Sigmoid colon (tissue), 7 donors: ENCODE results near the gene ETS1. TPM values are rescaled to one million over a fixed set of nuclear protein-coding genes. Genes with fewer than 3 reads are reported as not detected.
A peak's percentile ranks its signal among the peaks of the same experiment; 100 is the strongest.

Experiments
- DNase-seq: peaks from one replicate; pipeline ENCODE4 v3.0.0-alpha.2; 2019
- H3K27ac ChIP-seq, 4 donors: fragments of 200-600 bp; sonication (generic); one replicate each; pipeline ENCODE4 v1.5.1; 2016 to 2019; ENCODE audit warnings: mild to moderate bottlenecking in 1 of 4
- H3K27me3 ChIP-seq, 3 donors: fragments of 200-600 bp; sonication (generic); one replicate each; pipeline ENCODE4 v1.5.1; 2019; ENCODE audit warnings: mild to moderate bottlenecking in 1 of 3
- H3K36me3 ChIP-seq, 4 donors: fragments of 200-600 bp; sonication (generic); one replicate each; pipeline ENCODE4 v1.5.1; 2016 to 2019
- H3K4me1 ChIP-seq, 4 donors: fragments of 200-600 bp; sonication (generic); one replicate each; pipeline ENCODE4 v1.5.1; 2017 to 2019
- H3K4me3 ChIP-seq, 4 donors: fragments of 200-600 bp; sonication (generic); one replicate each; pipeline ENCODE4 v1.5.1; 2017 to 2019; ENCODE audit warnings: mild to moderate bottlenecking in 2 of 4, moderate library complexity in 1 of 4
- H3K9me3 ChIP-seq, 4 donors: fragments of 200-600 bp in 3 of 4; sonication (generic) in 3 of 4; one replicate each; pipeline versions ENCODE4 v1.5.1 to v1.6.1; 2013 to 2019
- CTCF ChIP-seq, 4 experiments: fragments of 450-650 bp in 3 of 4; fragments of 200-600 bp in 1 of 4; IDR thresholded peaks; one replicate each; pipeline ENCODE4 v1.5.1; 2016 to 2019; ENCODE audit warnings: antibody characterized with exemption in 4 of 4, mild to moderate bottlenecking in 3 of 4, moderate library complexity in 2 of 4
- EP300 ChIP-seq, 4 donors: sonication (generic); formaldehyde crosslinking; IDR thresholded peaks; one replicate each; pipeline ENCODE4 v1.6.1; 2017; ENCODE audit warnings: antibody characterized with exemption in 4 of 4
- POLR2A ChIP-seq, 2 donors: fragments of 450-650 bp; IDR thresholded peaks; one replicate each; pipeline ENCODE4 v1.6.1; 2016; ENCODE audit warnings: antibody characterized with exemption in 2 of 2, mild to moderate bottlenecking in 2 of 2, moderate library complexity in 2 of 2
- POLR2AphosphoS5 ChIP-seq, 4 donors: sonication (generic); formaldehyde crosslinking; IDR thresholded peaks; one replicate each; pipeline ENCODE4 v1.6.1; 2017; ENCODE audit warnings: antibody characterized with exemption in 4 of 4
- WGBS, 2 donors: extraction: QIAGEN DNeasy Blood & Tissue Kit; methylation state at CpG; one replicate each; pipeline ENCODE4 v1.1.7; 2013; 5-methylcytosine and 5-hydroxymethylcytosine counted together
- intact Hi-C: fragments of 100-400 bp; cut with DNase I; formaldehyde crosslinking; loops from one replicate; pipeline ENCODE4 v1.15.1; 2023
- polyA plus RNA-seq, 3 donors: library from polyadenylated mRNA; stranded (reverse); fragments of 200-250 nt; gene quantifications; one replicate each; pipeline ENCODE4 v1.2.3, GENCODE V29; 2013
- total RNA-seq, 4 donors: library from RNA; depleted of rRNA; stranded (reverse); fragments of >200 nt; gene quantifications; one replicate each; pipeline ENCODE4 v1.1.0, GENCODE V29; 2016
- donor health status: healthy with polysubstance abuse.
- donor health status: Bipolar disorder and iron deficiency.
- donor health status: healthy.

The ETS1 gene
- total and polyA plus RNA-seq, 7 donors: 12.5 to 122 (median 24.6) TPM

GRCh38 chr11:128491195-128491936 lies 96.0 kb downstream of the ETS1 start:
- TF ChIP-seq CTCF (IDR thresholded peaks at IDR 0.05) (no peak), EP300 (IDR thresholded peaks at IDR 0.05) (no peak), POLR2A (IDR thresholded peaks at IDR 0.05) (no peak), POLR2AphosphoS5 (IDR thresholded peaks at IDR 0.05) (no peak)
- no peak overlapping the region for H3K4me3 ChIP-seq
- 59 to 71% methylated on average over 3 of the region's 3 CpGs for WGBS, 2 donors
- H3K27me3 ChIP-seq: no peaks in the 10 kb centered on the region
- peaks cover 4 to 40% (median 13%) of the 10 kb centered on the region in 4 donors for H3K36me3 ChIP-seq
- no peaks in the 10 kb centered on the region for H3K9me3 ChIP-seq
- peak overlapping the region in 3 of 4 donors; percentile 29 to 47 (median 45) for H3K27ac ChIP-seq
- intact Hi-C loops: no loop called here
- DNase-seq: no peak
- peaks cover 0 to 38% (median 8%) of the 10 kb centered on the region in 4 donors for H3K4me1 ChIP-seq

- Histone ChIP-seq H3K4me1 (peaks cover 0 to 33% (median 4%) of the 10 kb centered on the region in 4 donors), H3K36me3 (peaks cover 15 to 53% (median 23%) of the 10 kb centered on the region in 4 donors), H3K9me3 (no peaks in the 10 kb centered on the region), H3K4me3 (no peak overlapping the region), H3K27ac (no peak overlapping the region), H3K27me3 (no peaks in the 10 kb centered on the region)
- intact Hi-C loops: no loop called here
- 67 to 70% methylated on average over 3 of the region's 3 CpGs for WGBS, 2 donors
- no peak for DNase-seq
- TF ChIP-seq POLR2AphosphoS5 (IDR thresholded peaks at IDR 0.05) (no peak), EP300 (IDR thresholded peaks at IDR 0.05) (no peak), CTCF (IDR thresholded peaks at IDR 0.05) (no peak), POLR2A (IDR thresholded peaks at IDR 0.05) (no peak)
Measured at GRCh38 chr11:128490092-128490491, 97.3 kb downstream of the ETS1 start.

- Histone ChIP-seq H3K27me3 (no peaks in the 10 kb centered on the region), H3K4me1 (peaks cover 0 to 41% (median 4%) of the 10 kb centered on the region in 4 donors), H3K4me3 (no peak overlapping the region), H3K9me3 (no peaks in the 10 kb centered on the region), H3K27ac (peak overlapping the region in 3 of 4 donors; percentile 20 to 38 (median 27)), H3K36me3 (peaks cover 15 to 69% (median 33%) of the 10 kb centered on the region in 4 donors)
- WGBS, 2 donors: 83 to 86% methylated on average over 5 of the region's 5 CpGs
- no peak for TF ChIP-seq CTCF (IDR thresholded peaks at IDR 0.05)
- peak in 3 of 4 donors; percentile 10 to 49 (median 25) for TF ChIP-seq POLR2AphosphoS5 (IDR thresholded peaks at IDR 0.05)
- DNase-seq: no peak
- intact Hi-C loops: no loop called here
Measured at GRCh38 chr11:128488471-128488870, 98.9 kb downstream of the ETS1 start.

GRCh38 chr11:128487978-128488377 lies 99.4 kb downstream of the ETS1 start:
- peak overlapping the region in 2 of 4 donors; percentile 27 to 38 for H3K27ac ChIP-seq
- DNase-seq: no peak
- intact Hi-C loops: no loop called here
- H3K27me3 ChIP-seq: no peaks in the 10 kb centered on the region
- 65 to 73% methylated on average over 5 of the region's 5 CpGs for WGBS, 2 donors
- peaks cover 15 to 74% (median 33%) of the 10 kb centered on the region in 4 donors for H3K36me3 ChIP-seq
- peaks cover 0 to 41% (median 3%) of the 10 kb centered on the region in 4 donors for H3K4me1 ChIP-seq
- no peak for TF ChIP-seq CTCF (IDR thresholded peaks at IDR 0.05)
- TF ChIP-seq POLR2AphosphoS5 (IDR thresholded peaks at IDR 0.05): no peak
- no peak for TF ChIP-seq EP300 (IDR thresholded peaks at IDR 0.05)
- TF ChIP-seq POLR2A (IDR thresholded peaks at IDR 0.05): no peak
- H3K9me3 ChIP-seq: no peaks in the 10 kb centered on the region
- no peak overlapping the region for H3K4me3 ChIP-seq
